Fibroblast of lung (primary cell): Measurements from ENCODE around the gene DPM3. TPM values are rescaled to one million over a fixed set of nuclear protein-coding genes. Genes with fewer than 3 reads are reported as not detected.

Source experiments
- DNase-seq, 2 donors: peaks; one replicate each; pipeline versions ENCODE4 v3.0.0 to v3.0.0-alpha.2; 2010; ENCODE audit warnings: low read depth in 2 of 2
- H2AFZ ChIP-seq: 2 replicates; pipeline ENCODE4 v1.5.1; 2012; ENCODE audit warnings: low read length, control low read depth, inconsistent platforms
- H3K27ac ChIP-seq: 2 replicates; pipeline ENCODE4 v1.5.1; 2011; ENCODE audit warnings: low read length, control low read depth; ENCODE audit not compliant: insufficient read depth
- H3K27me3 ChIP-seq: 2 replicates; pipeline ENCODE4 v1.5.1; 2011; ENCODE audit warnings: mild to moderate bottlenecking, low read length; ENCODE audit not compliant: control insufficient read depth, insufficient read depth
- H3K36me3 ChIP-seq: 2 replicates; pipeline ENCODE4 v1.5.1; 2011; ENCODE audit warnings: low read length; ENCODE audit not compliant: control insufficient read depth, insufficient read depth
- H3K4me1 ChIP-seq: 2 replicates; pipeline ENCODE4 v1.5.1; 2011; ENCODE audit warnings: low read length; ENCODE audit not compliant: control insufficient read depth, insufficient read depth; ENCODE audit errors: extremely low read depth
- H3K4me2 ChIP-seq: 2 replicates; pipeline ENCODE4 v1.5.1; 2011; ENCODE audit warnings: low read length, control low read depth; ENCODE audit not compliant: insufficient read depth; ENCODE audit errors: extremely low read depth
- H3K4me3 ChIP-seq, 4 experiments: fragments of 200-600 bp in 1 of 4; sonication (generic) in 1 of 4; replicated peaks in 1 of 4; 2 replicates each; pipeline ENCODE4 v1.5.1; 2011 to 2016; ENCODE audit warnings: low read length in 4 of 4, low read depth in 3 of 4, mild to moderate bottlenecking in 3 of 4, control low read depth in 2 of 4, inconsistent platforms in 1 of 4, mixed read lengths in 1 of 4; ENCODE audit not compliant: insufficient read depth in 1 of 4; ENCODE audit errors: control extremely low read depth in 1 of 4
- H3K79me2 ChIP-seq: 2 replicates; pipeline ENCODE4 v1.5.1; 2012; ENCODE audit warnings: mild to moderate bottlenecking, low read length, inconsistent platforms; ENCODE audit not compliant: control insufficient read depth, insufficient read depth
- H3K9ac ChIP-seq: 2 replicates; pipeline ENCODE4 v1.5.1; 2011; ENCODE audit warnings: mild to moderate bottlenecking, low read length, control low read depth; ENCODE audit not compliant: insufficient read depth
- H3K9me3 ChIP-seq: 2 replicates; pipeline ENCODE4 v1.5.1; 2012; ENCODE audit warnings: low read depth, low read length; ENCODE audit not compliant: control insufficient read depth, insufficient read depth
- H4K20me1 ChIP-seq: 2 replicates; pipeline ENCODE4 v1.5.1; 2011; ENCODE audit warnings: low read length; ENCODE audit not compliant: control insufficient read depth, insufficient read depth; ENCODE audit errors: extremely low read depth
- EZH2 ChIP-seq: IDR thresholded peaks from 2 replicates; pipeline ENCODE4 v1.5.1; 2012; ENCODE audit warnings: low read length, control low read depth, mild to moderate bottlenecking; ENCODE audit errors: missing control alignments
- polyA plus RNA-seq, 2 donors: library from polyadenylated mRNA; depleted of rRNA in 1 of 2; stranded (reverse) in 1 of 2; unstranded in 1 of 2; fragments of >200 nt; gene quantifications; 2 replicates each; pipeline ENCODE4 v1.2.1, GENCODE V29; 2011 to 2012; ENCODE audit warnings: missing spikeins in 1 of 2
- total RNA-seq: library from RNA; depleted of rRNA; stranded (reverse); fragments of >200 nt; gene quantifications from 2 replicates; pipeline ENCODE4 v1.2.1, GENCODE V29; 2014
- TF ChIP-seq, protein P1 (sequence below), 2 donors: IDR thresholded peaks in 1 of 2; conservative IDR thresholded peaks in 1 of 2; 1 replicate in 1 of 2; 2 replicates in 1 of 2; pipeline ENCODE4 v1.5.1; 2011 to 2012; ENCODE audit warnings: low read length in 2 of 2, control low read depth in 1 of 2, inconsistent platforms in 1 of 2, low read depth in 1 of 2, mild to moderate bottlenecking in 1 of 2

DPM3 gene
- total and polyA plus RNA-seq, 2 donors (not counting 1 experiment from before 2014, with no cell fraction given): 31.9 to 40.5 TPM

DNA sequence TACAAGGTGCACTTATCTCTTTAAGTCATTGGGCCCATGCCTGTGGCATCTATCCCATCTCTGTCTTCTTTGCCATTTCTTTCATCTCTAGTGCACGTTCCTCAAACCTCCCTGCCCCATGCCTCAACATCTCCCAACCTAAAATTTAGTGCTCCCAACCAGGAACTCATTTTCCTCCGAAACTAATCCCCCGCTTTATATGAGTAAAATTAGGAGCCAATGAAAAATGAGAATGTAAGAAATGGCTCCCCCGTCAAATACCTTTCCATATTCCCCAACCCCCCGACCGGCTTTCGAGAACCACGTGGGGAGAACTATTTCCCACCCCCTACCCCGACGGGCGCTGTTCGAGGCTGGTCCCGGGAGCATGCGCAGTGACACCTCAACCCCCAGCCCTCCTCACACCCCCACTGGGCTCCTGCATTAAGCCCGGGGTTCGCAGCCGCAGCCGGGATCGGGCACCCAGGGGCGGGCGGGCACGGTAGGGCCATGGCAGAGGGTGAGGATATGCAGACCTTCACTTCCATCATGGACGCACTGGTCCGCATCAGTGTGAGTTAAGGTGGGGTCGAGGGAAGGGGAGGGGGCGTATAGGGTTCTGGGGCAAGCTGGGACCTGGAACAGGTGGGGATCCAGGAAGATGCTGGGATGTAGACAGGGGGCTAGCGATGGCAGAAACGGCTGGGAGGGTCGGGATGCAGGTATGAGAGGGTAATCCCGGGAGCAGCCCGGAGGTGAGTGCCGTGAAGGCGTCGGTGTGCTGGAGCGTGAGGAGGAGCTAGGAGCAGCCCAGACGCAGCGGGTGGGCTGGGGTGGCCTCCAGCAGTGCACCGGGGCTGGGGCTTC, 33.4 kb upstream of the DPM3 start, which contains the start of gene TRIM46:
Gene TRIM46 (plus strand): TSS at position 372 of the 846 bp plus-strand sequence. CDS start 118 bp downstream, at position 490.
- Histone ChIP-seq H3K9ac (peak within 1 kb of the TSS; percentile 96), H3K27me3 (no peaks in the 10 kb centered on the region), H3K4me3 (peak within 1 kb of the TSS; percentile 76 to 97 (median 94)), H4K20me1 (no peaks in the 10 kb centered on the region), H3K36me3 (peaks cover 10% of the 10 kb centered on the region), H3K79me2 (peaks cover 11% of the 10 kb centered on the region), H3K4me2 (peak within 1 kb of the TSS; percentile 95), H3K4me1 (peaks cover 8% of the 10 kb centered on the region), H3K27ac (peak within 1 kb of the TSS; percentile 98), H3K9me3 (no peaks in the 10 kb centered on the region), H2AFZ (peak within 1 kb of the TSS; percentile 88)
- TF ChIP-seq, protein P1, sequence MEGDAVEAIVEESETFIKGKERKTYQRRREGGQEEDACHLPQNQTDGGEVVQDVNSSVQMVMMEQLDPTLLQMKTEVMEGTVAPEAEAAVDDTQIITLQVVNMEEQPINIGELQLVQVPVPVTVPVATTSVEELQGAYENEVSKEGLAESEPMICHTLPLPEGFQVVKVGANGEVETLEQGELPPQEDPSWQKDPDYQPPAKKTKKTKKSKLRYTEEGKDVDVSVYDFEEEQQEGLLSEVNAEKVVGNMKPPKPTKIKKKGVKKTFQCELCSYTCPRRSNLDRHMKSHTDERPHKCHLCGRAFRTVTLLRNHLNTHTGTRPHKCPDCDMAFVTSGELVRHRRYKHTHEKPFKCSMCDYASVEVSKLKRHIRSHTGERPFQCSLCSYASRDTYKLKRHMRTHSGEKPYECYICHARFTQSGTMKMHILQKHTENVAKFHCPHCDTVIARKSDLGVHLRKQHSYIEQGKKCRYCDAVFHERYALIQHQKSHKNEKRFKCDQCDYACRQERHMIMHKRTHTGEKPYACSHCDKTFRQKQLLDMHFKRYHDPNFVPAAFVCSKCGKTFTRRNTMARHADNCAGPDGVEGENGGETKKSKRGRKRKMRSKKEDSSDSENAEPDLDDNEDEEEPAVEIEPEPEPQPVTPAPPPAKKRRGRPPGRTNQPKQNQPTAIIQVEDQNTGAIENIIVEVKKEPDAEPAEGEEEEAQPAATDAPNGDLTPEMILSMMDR (conservative IDR thresholded peaks at IDR 0.05 in 1 of 2, IDR thresholded peaks at IDR 0.05 in 1 of 2; ENCODE audit: low read depth in 1 of 2, low read length in 2 of 2): no peak
- DNase-seq: peak; percentile 55 to 56

GRCh38 chr1:155172732-155173477, 32.6 kb upstream of the DPM3 start, which contains the start of gene KRTCAP2:
KRTCAP2 (minus strand) TSS chr1:155173304; CDS start chr1:155173224, 80 bp downstream.
- Histone ChIP-seq H4K20me1 (no peaks in the 10 kb centered on the region), H3K4me3 (peak within 1 kb of the TSS; percentile 76 to 97 (median 94)), H3K36me3 (peaks cover 10% of the 10 kb centered on the region), H2AFZ (peak within 1 kb of the TSS; percentile 88), H3K79me2 (peaks cover 11% of the 10 kb centered on the region), H3K4me1 (peaks cover 8% of the 10 kb centered on the region), H3K4me2 (peak within 1 kb of the TSS; percentile 95), H3K27ac (peak within 1 kb of the TSS; percentile 98), H3K9ac (peak within 1 kb of the TSS; percentile 96), H3K27me3 (no peaks in the 10 kb centered on the region), H3K9me3 (no peaks in the 10 kb centered on the region)
- TF ChIP-seq, protein P1 (conservative IDR thresholded peaks at IDR 0.05 in 1 of 2, IDR thresholded peaks at IDR 0.05 in 1 of 2; ENCODE audit: low read depth in 1 of 2, low read length in 2 of 2): peak; percentile 80 to 90
- no peak for TF ChIP-seq EZH2
- peak; percentile 92 to 96 for DNase-seq
